GM12878 (cell line): Measurements from ENCODE around the gene UVRAG. TPM values are rescaled to one million over a fixed set of nuclear protein-coding genes. Genes with fewer than 3 reads are reported as not detected.

Source experiments
- ATAC-seq: fragments of 200-7000 bp; cut with Tn5 transposase; 3 replicates; pipeline ENCODE4 v1.9.1; 2020; ENCODE audit warnings: mild to moderate bottlenecking, moderate library complexity
- BruUV-seq: library from RNA; stranded (reverse); fragments of 400-500 nt; replicated peaks from 2 replicates; lab custom pipeline; 2021; lab: Mats Ljungman, UMichigan
- CTCF ChIA-PET: fragments of 300-600 bp; sonication (Branson Sonifier 250); formaldehyde crosslinking; extraction: SDS; loops from one replicate; lab custom pipeline; 2021; ENCODE audit warnings: inconsistent platforms; lab: Yijun Ruan, JAX
- POLR2A ChIA-PET: fragments of 350-600 bp; formaldehyde crosslinking; extraction: SDS; loops from one replicate; lab custom pipeline; 2021; ENCODE audit warnings: inconsistent platforms; lab: Charles Lee
- RAD21 ChIA-PET: fragments of 300-600 bp; sonication (Branson Sonifier 250); formaldehyde crosslinking; loops from one replicate; lab custom pipeline; 2023; ENCODE audit warnings: antibody characterized with exemption; ENCODE audit not compliant: unreplicated experiment; lab: Charles Lee
- SMC1A ChIA-PET: fragments of 300-600 bp; sonication (Branson Sonifier 250); formaldehyde crosslinking; loops from one replicate; lab custom pipeline; 2023; ENCODE audit not compliant: unreplicated experiment, uncharacterized antibody; lab: Charles Lee
- DNase-seq: peaks from one replicate; pipeline ENCODE4 v3.0.0-alpha.2; 2011; ENCODE audit warnings: low read depth, low spot score
- FAIRE-seq: peaks from 3 replicates; lab custom pipeline; 2011; peaks lifted over from hg19 to GRCh38; lab: Jason Lieb, UNC
- H2AFZ ChIP-seq: 2 replicates; pipeline ENCODE4 v1.6.0; 2011; ENCODE audit warnings: low read depth, low read length, control low read depth; ENCODE audit not compliant: control insufficient read depth
- H3K27ac ChIP-seq: 2 replicates; pipeline ENCODE4 v1.5.1; 2011; ENCODE audit warnings: control low read depth; ENCODE audit not compliant: control insufficient read depth, insufficient read depth
- H3K27me3 ChIP-seq, 2 experiments: replicated peaks in 1 of 2; 2 replicates each; pipeline versions ENCODE4 v1.6.0 to v1.6.1; 2011; ENCODE audit warnings: low read length in 1 of 2; ENCODE audit not compliant: control insufficient read depth in 2 of 2, insufficient read depth in 2 of 2
- H3K36me3 ChIP-seq, 2 experiments: 2 replicates each; pipeline ENCODE4 v1.5.1; 2011; ENCODE audit warnings: low read length in 1 of 2; ENCODE audit not compliant: control insufficient read depth in 2 of 2, insufficient read depth in 2 of 2
- H3K4me1 ChIP-seq: 2 replicates; pipeline ENCODE4 v1.6.1; 2011; ENCODE audit warnings: mild to moderate bottlenecking, low read length, moderate library complexity, mixed read lengths; ENCODE audit not compliant: control insufficient read depth, insufficient read depth
- H3K4me2 ChIP-seq: 2 replicates; pipeline ENCODE4 v1.6.0; 2011; ENCODE audit warnings: control low read depth; ENCODE audit not compliant: control insufficient read depth, insufficient read depth
- H3K4me3 ChIP-seq: fragments of 200-600 bp; sonication (generic); 2 replicates; pipeline ENCODE4 v1.5.1; 2016
- H3K79me2 ChIP-seq: 2 replicates; pipeline ENCODE4 v1.6.0; 2011; ENCODE audit warnings: low read length; ENCODE audit not compliant: control insufficient read depth, insufficient read depth
- H3K9ac ChIP-seq: 2 replicates; pipeline ENCODE4 v1.8.0; 2011; ENCODE audit warnings: low read length, control low read depth, mixed read lengths; ENCODE audit not compliant: control insufficient read depth, insufficient read depth
- H3K9me3 ChIP-seq: replicated peaks from 3 replicates; pipeline ENCODE4 v1.5.1; 2011; ENCODE audit warnings: mild to moderate bottlenecking, low read length; ENCODE audit not compliant: control insufficient read depth, insufficient read depth
- H4K20me1 ChIP-seq: 2 replicates; pipeline ENCODE4 v1.6.0; 2011; ENCODE audit not compliant: control insufficient read depth, insufficient read depth
- CBX5 ChIP-seq: sonication (generic); IDR thresholded peaks from 2 replicates; pipeline ENCODE4 v1.6.1; 2016; ENCODE audit warnings: low read depth, moderate library complexity, mild to moderate bottlenecking, inconsistent platforms
- CHD2 ChIP-seq: IDR thresholded peaks from 2 replicates; pipeline ENCODE4 v1.6.1; 2011; ENCODE audit warnings: low read depth, low read length, improper control_type of control experiment, borderline replicate concordance
- KLF5 ChIP-seq: fragments of 450-650 bp; IDR thresholded peaks from 2 replicates; pipeline ENCODE4 v1.6.1; 2014; ENCODE audit warnings: mild to moderate bottlenecking; ENCODE audit not compliant: partially characterized antibody
- NFIC ChIP-seq: IDR thresholded peaks from 2 replicates; pipeline ENCODE4 v1.6.1; 2012; ENCODE audit warnings: low read depth, mild to moderate bottlenecking, inconsistent platforms, low read length, moderate library complexity
- POLR2AphosphoS2 ChIP-seq: IDR thresholded peaks from 2 replicates; pipeline ENCODE4 v1.6.1; 2011; ENCODE audit warnings: low read depth, mild to moderate bottlenecking, low read length, improper control_type of control experiment, moderate library complexity
- RFX5 ChIP-seq: IDR thresholded peaks from 2 replicates; pipeline ENCODE4 v1.6.1; 2011; ENCODE audit warnings: low read depth, low read length, improper control_type of control experiment
- SMAD5 ChIP-seq: IDR thresholded peaks from 2 replicates; pipeline ENCODE4 v1.6.1; 2016; ENCODE audit warnings: antibody characterized with exemption, low read depth
- SPI1 ChIP-seq: IDR thresholded peaks from 2 replicates; pipeline ENCODE4 v1.6.1; 2011; ENCODE audit warnings: low read depth, mild to moderate bottlenecking, low read length, moderate library complexity, borderline replicate concordance; ENCODE audit not compliant: insufficient read depth
- ZNF622 ChIP-seq: fragments of 450-650 bp; IDR thresholded peaks from 2 replicates; pipeline ENCODE4 v1.6.1; 2017; ENCODE audit warnings: mild to moderate bottlenecking, inconsistent platforms
- WGBS: methylation state at CpG from one replicate; pipeline ENCODE4 v1.1.6; 2016; ENCODE audit warnings: low lambda C conversion rate; ENCODE audit not compliant: insufficient replicate concordance, insufficient coverage; ENCODE audit errors: missing lambda C conversion rate; 5-methylcytosine and 5-hydroxymethylcytosine counted together
- in situ Hi-C: fragments of 300-500 bp; cut with MboI; formaldehyde crosslinking; loops from 9 replicates; pipeline ENCODE4 v1.14.3; 2018; ENCODE audit warnings: mixed read lengths
- intact Hi-C: fragments of 100-400 bp; cut with micrococcal nuclease; formaldehyde crosslinking; loops from one replicate; pipeline ENCODE4 v1.14.2; 2022; ENCODE audit not compliant: unreplicated experiment
- polyA plus RNA-seq, 11 experiments: library from polyadenylated mRNA; depleted of rRNA in 4 of 11; unstranded in 6 of 11; stranded (reverse) in 5 of 11; fragments of >200 nt; fragmentation: Nextera tagmentation in 4 of 11; fragmentation: Illumina TruSeq in 1 of 11; extraction: Ambion mirVana in 4 of 11; extraction: Trizol in 1 of 11; gene quantifications; 1 replicate in 1 of 11; 2 replicates in 10 of 11; pipeline versions ENCODE4 v1.2.1 to v1.2.3, GENCODE V29; 2011 to 2016; ENCODE audit warnings: inconsistent platforms in 2 of 11, missing spikeins in 2 of 11, low read depth in 1 of 11
- total RNA-seq, 4 experiments: library from RNA; depleted of rRNA in 3 of 4; stranded (reverse); fragments of >200 nt in 3 of 4; fragmentation: Illumina TruSeq in 1 of 4; extraction: Trizol in 1 of 4; gene quantifications; 2 replicates each; pipeline versions ENCODE4 v1.2.1 to v1.2.3, GENCODE V29; 2013 to 2021
- TF ChIP-seq, protein P1 (sequence below): IDR thresholded peaks from 2 replicates; pipeline ENCODE4 v1.6.1; 2011; ENCODE audit warnings: low read depth, low read length, improper control_type of control experiment, borderline replicate concordance
- TF ChIP-seq, protein P2 (sequence below): IDR thresholded peaks from 2 replicates; pipeline ENCODE4 v1.6.1; 2011; ENCODE audit warnings: borderline replicate concordance, low read depth, mild to moderate bottlenecking, moderate library complexity, low read length; ENCODE audit not compliant: insufficient read depth, poor library complexity, severe bottlenecking
- TF ChIP-seq, protein P3 (sequence below), 3 experiments: IDR thresholded peaks in 2 of 3; conservative IDR thresholded peaks in 1 of 3; 2 replicates each; pipeline ENCODE4 v1.5.1; 2011; ENCODE audit warnings: low read depth in 3 of 3, low read length in 3 of 3, mild to moderate bottlenecking in 3 of 3, control low read depth in 2 of 3, moderate library complexity in 2 of 3, inconsistent platforms in 1 of 3, mixed read lengths in 1 of 3; ENCODE audit not compliant: control insufficient read depth in 2 of 3, insufficient read depth in 1 of 3; ENCODE audit errors: extremely low read depth in 1 of 3

UVRAG gene
- total and polyA plus RNA-seq, 10 of the 15 experiments (the other 5 are each of a cell fraction or from before 2014, with no cell fraction given): 7.0 to 43.4 (median 37.0) TPM

DNA sequence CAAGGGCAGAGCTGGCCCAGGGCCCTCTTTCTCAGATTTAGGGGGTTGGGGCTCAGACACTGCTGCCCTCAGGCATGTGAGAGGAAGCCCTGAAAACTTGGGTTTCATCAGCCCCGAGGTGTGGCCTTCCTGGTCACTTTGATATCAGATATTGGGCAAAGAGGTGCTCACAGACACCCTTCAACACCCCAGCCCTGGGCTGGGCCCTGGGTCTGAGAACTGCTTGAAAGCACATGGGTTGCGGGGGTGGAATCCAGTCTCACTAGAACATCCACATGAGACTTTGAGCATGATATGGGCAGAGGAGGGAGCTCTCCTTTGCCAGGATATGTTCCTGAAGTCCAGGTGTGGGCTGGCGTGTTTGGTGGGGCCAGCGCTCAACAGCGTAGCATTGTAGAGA, 36.0 kb upstream of the UVRAG start:
- Histone ChIP-seq H3K4me2 (no peak overlapping the region), H4K20me1 (no peaks in the 10 kb centered on the region), H3K36me3 (no peaks in the 10 kb centered on the region; a peak in 1 of 4 replicates), H3K9me3 (no peaks in the 10 kb centered on the region), H3K27me3 (no peaks in the 10 kb centered on the region), H3K27ac (no peak overlapping the region), H2AFZ (no peak overlapping the region), H3K4me1 (peaks cover 12% of the 10 kb centered on the region), H3K9ac (no peak overlapping the region), H3K79me2 (no peaks in the 10 kb centered on the region; the same call in 1 of the 2 replicates), H3K4me3 (no peak overlapping the region)
- TF ChIP-seq KLF5 (no peak), RFX5 (no peak), CHD2 (no peak), POLR2AphosphoS2 (no peak), CBX5 (no peak), SPI1 (no peak), SMAD5 (no peak), NFIC (no peak), ZNF622 (no peak)
- TF ChIP-seq, protein P1, sequence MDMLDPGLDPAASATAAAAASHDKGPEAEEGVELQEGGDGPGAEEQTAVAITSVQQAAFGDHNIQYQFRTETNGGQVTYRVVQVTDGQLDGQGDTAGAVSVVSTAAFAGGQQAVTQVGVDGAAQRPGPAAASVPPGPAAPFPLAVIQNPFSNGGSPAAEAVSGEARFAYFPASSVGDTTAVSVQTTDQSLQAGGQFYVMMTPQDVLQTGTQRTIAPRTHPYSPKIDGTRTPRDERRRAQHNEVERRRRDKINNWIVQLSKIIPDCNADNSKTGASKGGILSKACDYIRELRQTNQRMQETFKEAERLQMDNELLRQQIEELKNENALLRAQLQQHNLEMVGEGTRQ: no peak
- TF ChIP-seq, protein P2, sequence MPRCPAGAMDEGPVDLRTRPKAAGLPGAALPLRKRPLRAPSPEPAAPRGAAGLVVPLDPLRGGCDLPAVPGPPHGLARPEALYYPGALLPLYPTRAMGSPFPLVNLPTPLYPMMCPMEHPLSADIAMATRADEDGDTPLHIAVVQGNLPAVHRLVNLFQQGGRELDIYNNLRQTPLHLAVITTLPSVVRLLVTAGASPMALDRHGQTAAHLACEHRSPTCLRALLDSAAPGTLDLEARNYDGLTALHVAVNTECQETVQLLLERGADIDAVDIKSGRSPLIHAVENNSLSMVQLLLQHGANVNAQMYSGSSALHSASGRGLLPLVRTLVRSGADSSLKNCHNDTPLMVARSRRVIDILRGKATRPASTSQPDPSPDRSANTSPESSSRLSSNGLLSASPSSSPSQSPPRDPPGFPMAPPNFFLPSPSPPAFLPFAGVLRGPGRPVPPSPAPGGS: no peak
- TF ChIP-seq, protein P3, sequence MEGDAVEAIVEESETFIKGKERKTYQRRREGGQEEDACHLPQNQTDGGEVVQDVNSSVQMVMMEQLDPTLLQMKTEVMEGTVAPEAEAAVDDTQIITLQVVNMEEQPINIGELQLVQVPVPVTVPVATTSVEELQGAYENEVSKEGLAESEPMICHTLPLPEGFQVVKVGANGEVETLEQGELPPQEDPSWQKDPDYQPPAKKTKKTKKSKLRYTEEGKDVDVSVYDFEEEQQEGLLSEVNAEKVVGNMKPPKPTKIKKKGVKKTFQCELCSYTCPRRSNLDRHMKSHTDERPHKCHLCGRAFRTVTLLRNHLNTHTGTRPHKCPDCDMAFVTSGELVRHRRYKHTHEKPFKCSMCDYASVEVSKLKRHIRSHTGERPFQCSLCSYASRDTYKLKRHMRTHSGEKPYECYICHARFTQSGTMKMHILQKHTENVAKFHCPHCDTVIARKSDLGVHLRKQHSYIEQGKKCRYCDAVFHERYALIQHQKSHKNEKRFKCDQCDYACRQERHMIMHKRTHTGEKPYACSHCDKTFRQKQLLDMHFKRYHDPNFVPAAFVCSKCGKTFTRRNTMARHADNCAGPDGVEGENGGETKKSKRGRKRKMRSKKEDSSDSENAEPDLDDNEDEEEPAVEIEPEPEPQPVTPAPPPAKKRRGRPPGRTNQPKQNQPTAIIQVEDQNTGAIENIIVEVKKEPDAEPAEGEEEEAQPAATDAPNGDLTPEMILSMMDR (IDR thresholded peaks at IDR 0.05 in 2 of 3, conservative IDR thresholded peaks at IDR 0.05 in 1 of 3; ENCODE audit: control insufficient read depth in 2 of 3, extremely low read depth in 1 of 3, insufficient read depth in 1 of 3, low read depth in 3 of 3, low read length in 3 of 3): no peak
- ChIA-PET CTCF (interaction anchor here (0.6 to 1.0 kb wide), 2 partner anchors 88 to 373 kb away, joined by 3 read pairs; no protein-coding TSS in a partner anchor), POLR2A (no interaction called here), RAD21 (interaction anchor here (1.0 to 1.6 kb wide), 2 partner anchors 9 to 18 kb away, joined by 3 to 4 read pairs; no protein-coding TSS in a partner anchor), SMC1A (interaction anchor here (1.2 kb wide), 1 partner anchor 36 kb away, joined by 3 read pairs; the partner anchor contains the start of gene UVRAG)
- ATAC-seq (no peak), DNase-seq (no peak), FAIRE-seq (no peak)
- WGBS: 85% methylated on average over 5 of the region's 5 CpGs
- intact Hi-C loops (no loop called here), in situ Hi-C loops (no loop called here)
- BruUV-seq: no TSS peak
